Sigmoid colon (tissue), 7 donors: ENCODE data around the gene RUSC1. TPM values are rescaled to one million over a fixed set of nuclear protein-coding genes. Genes with fewer than 3 reads are reported as not detected.

Experiments
- DNase-seq: peaks from one replicate; pipeline ENCODE4 v3.0.0-alpha.2; 2019
- H3K27ac ChIP-seq, 4 donors: fragments of 200-600 bp; sonication (generic); one replicate each; pipeline ENCODE4 v1.5.1; 2016 to 2019; ENCODE audit warnings: mild to moderate bottlenecking in 1 of 4
- H3K27me3 ChIP-seq, 3 donors: fragments of 200-600 bp; sonication (generic); one replicate each; pipeline ENCODE4 v1.5.1; 2019; ENCODE audit warnings: mild to moderate bottlenecking in 1 of 3
- H3K36me3 ChIP-seq, 4 donors: fragments of 200-600 bp; sonication (generic); one replicate each; pipeline ENCODE4 v1.5.1; 2016 to 2019
- H3K4me1 ChIP-seq, 4 donors: fragments of 200-600 bp; sonication (generic); one replicate each; pipeline ENCODE4 v1.5.1; 2017 to 2019
- H3K4me3 ChIP-seq, 4 donors: fragments of 200-600 bp; sonication (generic); one replicate each; pipeline ENCODE4 v1.5.1; 2017 to 2019; ENCODE audit warnings: mild to moderate bottlenecking in 2 of 4, moderate library complexity in 1 of 4
- H3K9me3 ChIP-seq, 4 donors: fragments of 200-600 bp in 3 of 4; sonication (generic) in 3 of 4; one replicate each; pipeline versions ENCODE4 v1.5.1 to v1.6.1; 2013 to 2019
- EP300 ChIP-seq, 4 donors: sonication (generic); formaldehyde crosslinking; IDR thresholded peaks; one replicate each; pipeline ENCODE4 v1.6.1; 2017; ENCODE audit warnings: antibody characterized with exemption in 4 of 4
- POLR2A ChIP-seq, 2 donors: fragments of 450-650 bp; IDR thresholded peaks; one replicate each; pipeline ENCODE4 v1.6.1; 2016; ENCODE audit warnings: antibody characterized with exemption in 2 of 2, mild to moderate bottlenecking in 2 of 2, moderate library complexity in 2 of 2
- POLR2AphosphoS5 ChIP-seq, 4 donors: sonication (generic); formaldehyde crosslinking; IDR thresholded peaks; one replicate each; pipeline ENCODE4 v1.6.1; 2017; ENCODE audit warnings: antibody characterized with exemption in 4 of 4
- WGBS, 2 donors: extraction: QIAGEN DNeasy Blood & Tissue Kit; methylation state at CpG; one replicate each; pipeline ENCODE4 v1.1.7; 2013; 5-methylcytosine and 5-hydroxymethylcytosine counted together
- intact Hi-C: fragments of 100-400 bp; cut with DNase I; formaldehyde crosslinking; loops from one replicate; pipeline ENCODE4 v1.15.1; 2023
- polyA plus RNA-seq, 3 donors: library from polyadenylated mRNA; stranded (reverse); fragments of 200-250 nt; gene quantifications; one replicate each; pipeline ENCODE4 v1.2.3, GENCODE V29; 2013
- total RNA-seq, 4 donors: library from RNA; depleted of rRNA; stranded (reverse); fragments of >200 nt; gene quantifications; one replicate each; pipeline ENCODE4 v1.1.0, GENCODE V29; 2016
- TF ChIP-seq, protein P1 (sequence below), 4 experiments: fragments of 450-650 bp in 3 of 4; fragments of 200-600 bp in 1 of 4; IDR thresholded peaks; one replicate each; pipeline ENCODE4 v1.5.1; 2016 to 2019; ENCODE audit warnings: antibody characterized with exemption in 4 of 4, mild to moderate bottlenecking in 3 of 4, moderate library complexity in 2 of 4
- donor health status: healthy with polysubstance abuse.
- donor health status: Bipolar disorder and iron deficiency.
- donor health status: healthy.

RUSC1 gene
- total and polyA plus RNA-seq, 7 donors, result 12.5 to 76.3 (median 27.4) TPM

- H3K27ac ChIP-seq, result peak overlapping the region; percentile 70 to 79 (median 77)
- H3K4me1 ChIP-seq, result peaks cover 0 to 25% (median 18%) of the 10 kb centered on the region in 4 donors
- peak; percentile 76 for DNase-seq
- TF ChIP-seq POLR2AphosphoS5 (IDR thresholded peaks at IDR 0.05), result no peak
- TF ChIP-seq, protein P1, sequence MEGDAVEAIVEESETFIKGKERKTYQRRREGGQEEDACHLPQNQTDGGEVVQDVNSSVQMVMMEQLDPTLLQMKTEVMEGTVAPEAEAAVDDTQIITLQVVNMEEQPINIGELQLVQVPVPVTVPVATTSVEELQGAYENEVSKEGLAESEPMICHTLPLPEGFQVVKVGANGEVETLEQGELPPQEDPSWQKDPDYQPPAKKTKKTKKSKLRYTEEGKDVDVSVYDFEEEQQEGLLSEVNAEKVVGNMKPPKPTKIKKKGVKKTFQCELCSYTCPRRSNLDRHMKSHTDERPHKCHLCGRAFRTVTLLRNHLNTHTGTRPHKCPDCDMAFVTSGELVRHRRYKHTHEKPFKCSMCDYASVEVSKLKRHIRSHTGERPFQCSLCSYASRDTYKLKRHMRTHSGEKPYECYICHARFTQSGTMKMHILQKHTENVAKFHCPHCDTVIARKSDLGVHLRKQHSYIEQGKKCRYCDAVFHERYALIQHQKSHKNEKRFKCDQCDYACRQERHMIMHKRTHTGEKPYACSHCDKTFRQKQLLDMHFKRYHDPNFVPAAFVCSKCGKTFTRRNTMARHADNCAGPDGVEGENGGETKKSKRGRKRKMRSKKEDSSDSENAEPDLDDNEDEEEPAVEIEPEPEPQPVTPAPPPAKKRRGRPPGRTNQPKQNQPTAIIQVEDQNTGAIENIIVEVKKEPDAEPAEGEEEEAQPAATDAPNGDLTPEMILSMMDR (IDR thresholded peaks at IDR 0.05), result peak in 2 of 4 experiments; percentile 19 to 30
- H3K4me3 ChIP-seq, result peak overlapping the region; percentile 55 to 86 (median 68)
- H3K9me3 ChIP-seq, result no peaks in the 10 kb centered on the region
- 1% methylated on average over 29 of the region's 29 CpGs for WGBS, 2 donors
- intact Hi-C loops, result loop anchor here (1.0 to 5.0 kb wide), 3 partner anchors 29 to 314 kb away; no protein-coding TSS in a partner anchor
- H3K27me3 ChIP-seq, result no peaks in the 10 kb centered on the region
- no peaks in the 10 kb centered on the region for H3K36me3 ChIP-seq
Measured at GRCh38 chr1:155277902-155278688, 42.6 kb upstream of the RUSC1 start.

DNA sequence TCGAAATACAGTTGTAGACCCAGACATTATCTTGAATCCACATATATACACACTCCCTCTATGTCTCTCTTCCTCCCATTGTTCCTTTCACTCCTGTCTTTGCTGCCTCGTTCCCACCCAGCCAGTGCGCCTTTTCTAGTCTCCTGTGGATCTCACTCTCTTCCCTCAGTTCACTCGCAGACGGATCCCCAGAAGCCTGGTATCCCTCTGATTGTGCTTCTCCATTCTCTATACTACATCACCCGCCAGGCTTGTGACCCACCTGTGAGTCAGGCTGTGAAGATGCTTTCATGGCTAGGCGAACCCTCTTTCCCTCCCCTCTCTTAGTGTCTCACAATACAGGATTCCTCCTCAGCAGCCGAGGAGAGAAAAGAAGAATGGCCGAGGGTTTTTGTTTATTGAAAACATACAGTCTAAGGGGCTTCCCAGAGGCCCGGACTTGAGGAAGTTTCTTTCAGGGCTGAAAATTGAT, 42.0 kb upstream of the RUSC1 start:
- WGBS, 2 donors, result 64 to 70% methylated on average over 10 of the region's 10 CpGs
- TF ChIP-seq POLR2AphosphoS5 (IDR thresholded peaks at IDR 0.05) (no peak), POLR2A (IDR thresholded peaks at IDR 0.05) (no peak), EP300 (IDR thresholded peaks at IDR 0.05) (no peak)
- TF ChIP-seq, protein P1 (IDR thresholded peaks at IDR 0.05), result no peak
- DNase-seq, result no peak
- Histone ChIP-seq H3K4me3 (no peak overlapping the region), H3K27ac (no peak overlapping the region), H3K36me3 (no peaks in the 10 kb centered on the region), H3K4me1 (peaks cover 0 to 23% (median 18%) of the 10 kb centered on the region in 4 donors), H3K9me3 (no peaks in the 10 kb centered on the region), H3K27me3 (no peaks in the 10 kb centered on the region)
- intact Hi-C loops, result loop anchor here (2.0 to 5.0 kb wide), 2 partner anchors 28 to 314 kb away; no protein-coding TSS in a partner anchor

GRCh38 chr1:155279268-155279667, 41.4 kb upstream of the RUSC1 start:
- Histone ChIP-seq H3K27ac (no peak overlapping the region), H3K36me3 (no peaks in the 10 kb centered on the region), H3K4me1 (peaks cover 0 to 22% (median 18%) of the 10 kb centered on the region in 4 donors), H3K4me3 (no peak overlapping the region), H3K27me3 (no peaks in the 10 kb centered on the region), H3K9me3 (no peaks in the 10 kb centered on the region)
- TF ChIP-seq EP300 (IDR thresholded peaks at IDR 0.05) (no peak), POLR2AphosphoS5 (IDR thresholded peaks at IDR 0.05) (no peak)
- intact Hi-C loops, result loop anchor here (2.0 to 5.0 kb wide), 2 partner anchors 28 to 313 kb away; no protein-coding TSS in a partner anchor
- no peak for DNase-seq
- WGBS, 2 donors, result 87 to 93% methylated on average over 2 of the region's 2 CpGs

DNA sequence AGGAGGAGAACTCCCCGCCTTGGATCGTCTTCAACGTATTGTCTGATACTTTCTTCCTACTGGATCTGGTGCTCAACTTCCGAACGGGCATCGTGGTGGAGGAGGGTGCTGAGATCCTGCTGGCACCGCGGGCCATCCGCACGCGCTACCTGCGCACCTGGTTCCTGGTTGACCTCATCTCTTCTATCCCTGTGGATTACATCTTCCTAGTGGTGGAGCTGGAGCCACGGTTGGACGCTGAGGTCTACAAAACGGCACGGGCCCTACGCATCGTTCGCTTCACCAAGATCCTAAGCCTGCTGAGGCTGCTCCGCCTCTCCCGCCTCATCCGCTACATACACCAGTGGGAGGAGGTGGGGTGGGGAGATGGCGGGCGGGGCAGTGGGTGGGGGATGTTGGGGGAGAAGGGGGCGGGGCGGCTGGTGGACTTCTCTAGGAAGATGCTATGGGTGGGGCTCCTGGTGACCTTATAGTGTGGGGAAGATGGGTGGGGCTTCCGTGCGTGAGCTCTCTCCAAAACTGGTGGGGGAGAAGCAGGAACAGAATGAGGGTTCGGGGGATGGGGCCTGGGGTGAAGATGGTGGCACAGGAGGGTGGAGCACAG, 38.1 kb upstream of the RUSC1 start:
- TF ChIP-seq POLR2AphosphoS5 (IDR thresholded peaks at IDR 0.05), result no peak
- no peak for TF ChIP-seq EP300 (IDR thresholded peaks at IDR 0.05)
- TF ChIP-seq POLR2A (IDR thresholded peaks at IDR 0.05), result no peak
- TF ChIP-seq, protein P1 (IDR thresholded peaks at IDR 0.05), result no peak
- WGBS, 2 donors, result 96 to 97% methylated on average over 29 of the region's 29 CpGs

DNA sequence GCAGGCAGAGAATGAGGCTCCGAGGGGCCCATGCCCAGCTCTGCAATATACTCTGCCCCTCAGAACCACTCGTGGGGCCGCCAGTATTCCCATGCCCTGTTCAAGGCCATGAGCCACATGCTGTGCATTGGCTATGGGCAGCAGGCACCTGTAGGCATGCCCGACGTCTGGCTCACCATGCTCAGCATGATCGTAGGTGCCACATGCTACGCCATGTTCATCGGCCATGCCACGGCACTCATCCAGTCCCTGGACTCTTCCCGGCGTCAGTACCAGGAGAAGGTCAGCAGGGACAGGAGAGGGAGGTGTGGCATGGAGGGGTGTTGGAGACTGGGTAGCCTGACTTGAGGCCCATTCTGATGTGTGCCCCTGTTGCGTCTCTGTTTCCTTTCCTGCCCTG, 36.2 kb upstream of the RUSC1 start:
- WGBS, 2 donors, result 95% methylated on average over 12 of the region's 12 CpGs
- TF ChIP-seq POLR2A (IDR thresholded peaks at IDR 0.05) (no peak), POLR2AphosphoS5 (IDR thresholded peaks at IDR 0.05) (no peak), EP300 (IDR thresholded peaks at IDR 0.05) (no peak)
- TF ChIP-seq, protein P1 (IDR thresholded peaks at IDR 0.05), result no peak
- DNase-seq, result no peak
- no peaks in the 10 kb centered on the region for H3K27me3 ChIP-seq
- H3K9me3 ChIP-seq, result no peaks in the 10 kb centered on the region
- intact Hi-C loops, result no loop called here
- no peak overlapping the region for H3K4me3 ChIP-seq
- H3K27ac ChIP-seq, result no peak overlapping the region
- no peaks in the 10 kb centered on the region for H3K36me3 ChIP-seq
- no peaks in the 10 kb centered on the region for H3K4me1 ChIP-seq

More for the DNA sequence above, 38.1 kb upstream of the RUSC1 start:
- Histone ChIP-seq H3K36me3 (no peaks in the 10 kb centered on the region), H3K9me3 (no peaks in the 10 kb centered on the region), H3K27ac (no peak overlapping the region), H3K4me3 (no peak overlapping the region), H3K27me3 (no peaks in the 10 kb centered on the region), H3K4me1 (peaks cover 0 to 13% (median 10%) of the 10 kb centered on the region in 4 donors)
- no peak for DNase-seq
- intact Hi-C loops, result no loop called here
